A549 treated with Hydrocortisone at 1 μM for 4 hours (cell line): ENCODE measurements around the gene ZNF100. TPM values are rescaled to one million over a fixed set of nuclear protein-coding genes. Genes with fewer than 3 reads are reported as not detected.

Experiments
- total RNA-seq: library from RNA; stranded (reverse); fragments of 200-300 nt; extraction: Qiagen RNA extraction; gene quantifications from 5 replicates; pipeline ENCODE4 v1.2.3, GENCODE V29; 2022

The ZNF100 gene
- total RNA-seq: not detected in 5 replicates

GRCh38 chr19:21767065-21767800, at the start of gene ZNF100:
ZNF100 (minus strand) TSS chr19:21767579; CDS start chr19:21767429, 150 bp downstream.

Other genes starting within 250 kb of the ZNF100 start
- gene ZNF43, start 68.6 kb upstream of the ZNF100 start, total RNA-seq: 2.2 to 4.2 TPM (median 2.8 TPM) in 5 replicates
- not detected in 5 replicates for gene ZNF208, start 243.4 kb upstream of the ZNF100 start, total RNA-seq